ENCODE measurements around the gene GZMA.

DNA sequence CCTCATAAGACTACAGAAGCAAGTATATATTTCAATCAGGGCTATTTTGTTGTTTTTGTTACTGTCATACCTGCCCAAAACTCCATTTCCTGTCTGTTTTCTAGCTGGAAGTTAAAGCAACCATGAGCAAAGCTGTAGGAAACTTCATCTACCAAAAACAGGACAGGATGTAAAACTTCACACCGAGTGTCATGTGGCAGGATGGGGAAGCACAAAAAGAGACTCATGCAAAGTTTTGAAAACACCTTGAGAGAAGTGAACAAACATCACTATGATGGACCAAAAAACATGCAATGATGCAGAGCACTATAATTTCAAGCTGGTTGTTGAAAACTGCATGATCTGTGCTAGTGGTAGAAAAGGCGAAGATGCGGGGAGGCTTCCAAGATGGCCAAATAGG, 6.3 kb upstream of the GZMA start:
- TF ChIP-seq, protein P1, sequence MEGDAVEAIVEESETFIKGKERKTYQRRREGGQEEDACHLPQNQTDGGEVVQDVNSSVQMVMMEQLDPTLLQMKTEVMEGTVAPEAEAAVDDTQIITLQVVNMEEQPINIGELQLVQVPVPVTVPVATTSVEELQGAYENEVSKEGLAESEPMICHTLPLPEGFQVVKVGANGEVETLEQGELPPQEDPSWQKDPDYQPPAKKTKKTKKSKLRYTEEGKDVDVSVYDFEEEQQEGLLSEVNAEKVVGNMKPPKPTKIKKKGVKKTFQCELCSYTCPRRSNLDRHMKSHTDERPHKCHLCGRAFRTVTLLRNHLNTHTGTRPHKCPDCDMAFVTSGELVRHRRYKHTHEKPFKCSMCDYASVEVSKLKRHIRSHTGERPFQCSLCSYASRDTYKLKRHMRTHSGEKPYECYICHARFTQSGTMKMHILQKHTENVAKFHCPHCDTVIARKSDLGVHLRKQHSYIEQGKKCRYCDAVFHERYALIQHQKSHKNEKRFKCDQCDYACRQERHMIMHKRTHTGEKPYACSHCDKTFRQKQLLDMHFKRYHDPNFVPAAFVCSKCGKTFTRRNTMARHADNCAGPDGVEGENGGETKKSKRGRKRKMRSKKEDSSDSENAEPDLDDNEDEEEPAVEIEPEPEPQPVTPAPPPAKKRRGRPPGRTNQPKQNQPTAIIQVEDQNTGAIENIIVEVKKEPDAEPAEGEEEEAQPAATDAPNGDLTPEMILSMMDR (IDR thresholded peaks at IDR 0.05 in 4 of 5, conservative IDR thresholded peaks at IDR 0.05 in 1 of 5), result no peak
- no peak for TF ChIP-seq POLR2A (IDR thresholded peaks at IDR 0.05)
